Chondrocyte (in vitro differentiated cells): Measurements from ENCODE around the gene UBA6. TPM values are rescaled to one million over a fixed set of nuclear protein-coding genes. Genes with fewer than 3 reads are reported as not detected.

ENCODE experiments used
- DNase-seq: peaks from one replicate; pipeline ENCODE4 v3.0.0; 2021; ENCODE audit warnings: mixed read lengths, low spot score
- H3K27ac Mint-ChIP-seq: one replicate; pipeline ENCODE4 v1.8.0; 2021; ENCODE audit warnings: mild to moderate bottlenecking, moderate library complexity, mixed read lengths; ENCODE audit not compliant: unreplicated experiment
- H3K27me3 Mint-ChIP-seq: 2 replicates; pipeline ENCODE4 v1.8.0; 2021; ENCODE audit warnings: low read depth, mixed read lengths
- H3K36me3 Mint-ChIP-seq: 2 replicates; pipeline ENCODE4 v1.8.0; 2021; ENCODE audit warnings: low read depth, mixed read lengths
- H3K4me1 Mint-ChIP-seq: 2 replicates; pipeline ENCODE4 v1.8.0; 2021; ENCODE audit warnings: low read depth, mild to moderate bottlenecking, mixed read lengths
- H3K4me3 Mint-ChIP-seq: one replicate; pipeline ENCODE4 v1.8.0; 2021; ENCODE audit warnings: mild to moderate bottlenecking, moderate library complexity, mixed read lengths; ENCODE audit not compliant: unreplicated experiment
- H3K9me3 Mint-ChIP-seq: 2 replicates; pipeline ENCODE4 v1.8.0; 2021; ENCODE audit warnings: low read depth, mixed read lengths
- long read RNA-seq: library from polyadenylated mRNA; stranded (forward); transcript quantifications from one replicate; pipeline ENCODE4 v2.0.0, GENCODE V29; 2021
- total RNA-seq: library from RNA; stranded (reverse); gene quantifications from 3 replicates; pipeline ENCODE4 v1.2.1, GENCODE V29; 2021
- TF ChIP-seq, protein P1 (sequence below): fragments of 200-600 bp; sonication (generic); IDR thresholded peaks from 2 replicates; pipeline ENCODE4 v1.5.0; 2021; ENCODE audit warnings: antibody characterized with exemption, mild to moderate bottlenecking, moderate library complexity

The UBA6 gene
- 61.7 to 78.5 TPM (median 68.0 TPM) in 3 replicates for total RNA-seq
- long read RNA-seq, full-length matches to known transcripts, result 25 of 71 reads
- long read RNA-seq, partial matches to known transcripts, result 2 of 71 reads
- long read RNA-seq, other reads (novel, unspliced or antisense), result 44 of 71 reads

DNA sequence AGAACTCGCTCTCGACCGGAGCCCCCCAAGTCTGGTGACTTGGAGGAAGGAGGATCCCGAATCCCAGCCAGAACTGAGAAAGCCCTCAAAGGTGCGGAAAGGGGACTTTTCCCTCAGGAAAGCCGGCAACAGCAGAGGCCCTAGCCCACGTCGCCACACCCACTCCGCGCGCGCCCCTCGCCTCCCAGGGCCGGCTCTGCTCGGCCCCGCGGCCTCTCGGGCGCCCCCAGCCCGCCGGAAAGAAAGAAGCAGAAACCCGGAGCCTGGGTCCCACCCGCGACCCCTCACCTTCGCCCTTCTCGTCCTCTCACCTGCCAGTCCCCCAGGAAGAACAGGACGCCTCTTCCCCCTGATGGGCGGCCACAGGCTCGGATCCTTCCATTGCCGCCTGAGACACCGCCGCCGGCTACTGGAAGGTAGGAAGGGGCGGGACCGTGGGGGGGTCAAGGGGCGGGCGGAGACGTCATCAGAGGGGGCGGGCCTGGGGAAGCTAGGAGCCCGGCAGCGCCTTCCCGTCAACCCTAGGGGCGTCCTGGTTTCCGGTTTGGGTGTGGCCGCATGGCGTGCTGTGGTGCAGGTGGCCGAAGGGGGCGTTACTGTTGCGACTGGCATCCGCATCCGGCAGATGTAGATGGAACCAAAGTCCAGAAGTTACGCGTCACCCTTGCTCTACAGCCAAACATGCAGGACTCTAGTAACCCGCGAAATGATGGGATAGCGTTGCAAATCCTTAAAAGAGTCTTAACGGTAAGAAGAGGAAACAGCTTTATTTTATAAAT, at the start of gene UBA6:
TSS of gene UBA6 (minus strand) at position 418 of the 779 bp plus-strand sequence. CDS start at position 382, 36 bp downstream.
- Mint-ChIP-seq H3K36me3 (peaks cover 2% of the 10 kb centered on the region), H3K9me3 (no peaks in the 10 kb centered on the region), H3K27ac (peak within 1 kb of the TSS; percentile 95), H3K4me1 (peaks cover 38% of the 10 kb centered on the region), H3K27me3 (no peaks in the 10 kb centered on the region), H3K4me3 (peak within 1 kb of the TSS; percentile 90)
- peak; percentile 96 for DNase-seq
- TF ChIP-seq, protein P1, sequence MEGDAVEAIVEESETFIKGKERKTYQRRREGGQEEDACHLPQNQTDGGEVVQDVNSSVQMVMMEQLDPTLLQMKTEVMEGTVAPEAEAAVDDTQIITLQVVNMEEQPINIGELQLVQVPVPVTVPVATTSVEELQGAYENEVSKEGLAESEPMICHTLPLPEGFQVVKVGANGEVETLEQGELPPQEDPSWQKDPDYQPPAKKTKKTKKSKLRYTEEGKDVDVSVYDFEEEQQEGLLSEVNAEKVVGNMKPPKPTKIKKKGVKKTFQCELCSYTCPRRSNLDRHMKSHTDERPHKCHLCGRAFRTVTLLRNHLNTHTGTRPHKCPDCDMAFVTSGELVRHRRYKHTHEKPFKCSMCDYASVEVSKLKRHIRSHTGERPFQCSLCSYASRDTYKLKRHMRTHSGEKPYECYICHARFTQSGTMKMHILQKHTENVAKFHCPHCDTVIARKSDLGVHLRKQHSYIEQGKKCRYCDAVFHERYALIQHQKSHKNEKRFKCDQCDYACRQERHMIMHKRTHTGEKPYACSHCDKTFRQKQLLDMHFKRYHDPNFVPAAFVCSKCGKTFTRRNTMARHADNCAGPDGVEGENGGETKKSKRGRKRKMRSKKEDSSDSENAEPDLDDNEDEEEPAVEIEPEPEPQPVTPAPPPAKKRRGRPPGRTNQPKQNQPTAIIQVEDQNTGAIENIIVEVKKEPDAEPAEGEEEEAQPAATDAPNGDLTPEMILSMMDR, result peak; percentile 78

- Mint-ChIP-seq H3K9me3 (no peaks in the 10 kb centered on the region), H3K4me1 (peaks cover 6% of the 10 kb centered on the region), H3K4me3 (no peak overlapping the region), H3K27me3 (no peaks in the 10 kb centered on the region), H3K27ac (no peak overlapping the region), H3K36me3 (no peaks in the 10 kb centered on the region)
- TF ChIP-seq, protein P1, result no peak
- DNase-seq, result no peak
Measured at GRCh38 chr4:67750691-67751090, 49.7 kb upstream of the UBA6 start.

- Mint-ChIP-seq H3K9me3 (no peaks in the 10 kb centered on the region), H3K4me3 (no peak overlapping the region), H3K36me3 (no peaks in the 10 kb centered on the region), H3K27me3 (no peaks in the 10 kb centered on the region), H3K4me1 (peaks cover 6% of the 10 kb centered on the region), H3K27ac (no peak overlapping the region)
- TF ChIP-seq, protein P1, result no peak
- DNase-seq, result no peak
Measured at GRCh38 chr4:67749286-67749685, 48.3 kb upstream of the UBA6 start.

DNA sequence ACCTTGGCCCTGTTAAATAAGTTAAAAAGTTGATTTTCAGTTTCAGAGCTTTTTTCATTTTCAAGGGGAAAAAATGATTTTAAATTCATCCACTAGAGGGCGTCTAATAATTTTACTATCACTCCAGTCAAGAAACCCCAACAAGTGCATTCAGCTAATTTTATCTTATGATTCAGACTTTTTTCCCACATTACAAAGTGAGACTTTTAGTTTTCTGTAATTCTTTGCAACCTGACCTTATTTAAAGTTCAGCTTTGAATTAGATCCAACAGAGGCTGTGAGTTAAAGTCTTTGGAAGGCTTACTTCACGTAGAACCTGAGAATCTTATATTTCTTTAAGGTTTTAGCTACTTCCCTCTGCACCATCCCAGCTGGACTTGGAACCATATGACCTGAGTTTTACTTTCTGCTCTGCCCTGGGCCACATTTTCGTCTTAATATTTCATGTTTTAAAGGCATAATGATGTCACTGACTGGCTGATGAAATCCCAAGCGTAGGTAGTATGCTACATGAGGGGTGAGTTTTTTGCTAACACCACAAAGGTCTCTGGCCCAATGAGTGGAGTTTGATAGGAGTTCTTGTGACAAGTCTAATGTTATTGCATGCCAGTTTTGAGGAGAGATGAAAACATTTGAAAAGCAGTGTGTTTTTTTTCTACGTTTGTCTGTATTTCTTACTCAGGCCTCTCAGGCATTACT, 46.0 kb upstream of the UBA6 start:
- no peaks in the 10 kb centered on the region for H3K9me3 Mint-ChIP-seq
- no peaks in the 10 kb centered on the region for H3K36me3 Mint-ChIP-seq
- H3K27me3 Mint-ChIP-seq, result no peaks in the 10 kb centered on the region
- DNase-seq, result no peak
- TF ChIP-seq, protein P1, result peak; percentile 91
- H3K4me1 Mint-ChIP-seq, result peaks cover 6% of the 10 kb centered on the region
- H3K27ac Mint-ChIP-seq, result no peak overlapping the region
- no peak overlapping the region for H3K4me3 Mint-ChIP-seq

- H3K27ac Mint-ChIP-seq, result no peak overlapping the region
- no peaks in the 10 kb centered on the region for H3K9me3 Mint-ChIP-seq
- H3K36me3 Mint-ChIP-seq, result no peaks in the 10 kb centered on the region
- DNase-seq, result no peak
- peaks cover 6% of the 10 kb centered on the region for H3K4me1 Mint-ChIP-seq
- TF ChIP-seq, protein P1, result no peak
- H3K4me3 Mint-ChIP-seq, result no peak overlapping the region
- H3K27me3 Mint-ChIP-seq, result no peaks in the 10 kb centered on the region
Measured at GRCh38 chr4:67744561-67745283, 43.8 kb upstream of the UBA6 start.
